GM23248 (cell line): ENCODE data around the gene RBM19.

Experiments used
- EZH2 ChIP-seq: fragments of 200-600 bp; sonication (generic); IDR thresholded peaks from 2 replicates; pipeline ENCODE4 v1.6.1; 2018; ENCODE audit warnings: antibody characterized with exemption, mild to moderate bottlenecking; ENCODE audit not compliant: insufficient read depth, poor library complexity, severe bottlenecking
- EZH2phosphoT487 ChIP-seq: fragments of 200-600 bp; sonication (generic); IDR thresholded peaks from 2 replicates; pipeline ENCODE4 v1.6.1; 2018; ENCODE audit warnings: antibody characterized with exemption, moderate library complexity, mild to moderate bottlenecking, low read depth; ENCODE audit not compliant: insufficient read depth

- TF ChIP-seq EZH2phosphoT487 (no peak), EZH2 (no peak)
Measured at GRCh38 chr12:113884392-113884791, 81.7 kb downstream of the RBM19 start.
